ENCODE measurements around the gene ZNF511.

Gene ZNF511

GRCh38 chr10:133336577-133337369 is 28.1 kb downstream of the ZNF511 start, which contains the start of gene CALY:
CALY (minus strand) TSS chr10:133336896; CDS start chr10:133328989, 7,907 bp downstream.
- DNase-seq, result no peak

- DNase-seq, result no peak
Measured at GRCh38 chr10:133337370-133337725, 28.6 kb downstream of the ZNF511 start.

- DNase-seq, result no peak
Measured at GRCh38 chr10:133338080-133339071, 29.7 kb downstream of the ZNF511 start.

- DNase-seq, result no peak
Measured at GRCh38 chr10:133339708-133340380, 31.1 kb downstream of the ZNF511 start.

GRCh38 chr10:133341983-133342382 is 33.3 kb downstream of the ZNF511 start:
- no peak for DNase-seq

- DNase-seq, result no peak
Measured at GRCh38 chr10:133342942-133343341, 34.2 kb downstream of the ZNF511 start.

- DNase-seq, result no peak
Measured at GRCh38 chr10:133343558-133343957, 34.8 kb downstream of the ZNF511 start.

GRCh38 chr10:133344236-133344635 is 35.5 kb downstream of the ZNF511 start:
- no peak for DNase-seq

- DNase-seq, result no peak
Measured at GRCh38 chr10:133346413-133346812, 37.7 kb downstream of the ZNF511 start.

GRCh38 chr10:133347710-133348517 is 39.2 kb downstream of the ZNF511 start:
- no peak for DNase-seq

GRCh38 chr10:133349160-133349568 is 40.5 kb downstream of the ZNF511 start:
- DNase-seq, result no peak

GRCh38 chr10:133349577-133350011 is 40.9 kb downstream of the ZNF511 start:
- DNase-seq, result no peak

GRCh38 chr10:133350283-133350949 is 41.7 kb downstream of the ZNF511 start:
- DNase-seq, result no peak

GRCh38 chr10:133350950-133351329 is 42.2 kb downstream of the ZNF511 start:
- DNase-seq, result no peak

GRCh38 chr10:133351408-133352318 is 42.9 kb downstream of the ZNF511 start:
- no peak for DNase-seq

- no peak for DNase-seq
Measured at GRCh38 chr10:133353202-133353959, 44.7 kb downstream of the ZNF511 start.

GRCh38 chr10:133353988-133354605 is 45.4 kb downstream of the ZNF511 start:
- no peak for DNase-seq

GRCh38 chr10:133354672-133355240 is 46.0 kb downstream of the ZNF511 start:
- DNase-seq, result no peak

GRCh38 chr10:133355266-133355665 is 46.6 kb downstream of the ZNF511 start:
- DNase-seq, result no peak
